HEK293 (cell line): ENCODE data around the gene MYL2.

ENCODE experiments used
- KLF16 ChIP-seq: fragments of 450-650 bp; formaldehyde crosslinking; IDR thresholded peaks from 2 replicates; pipeline ENCODE4 v1.5.1; 2017; ENCODE audit warnings: missing biosample characterization, missing genetic modification characterization
- PRDM1 ChIP-seq: fragments of 450-650 bp; formaldehyde crosslinking; IDR thresholded peaks from 2 replicates; pipeline ENCODE4; 2016; ENCODE audit warnings: missing biosample characterization, missing genetic modification characterization
- REST ChIP-seq: fragments of 450-650 bp; formaldehyde crosslinking; IDR thresholded peaks from 2 replicates; pipeline ENCODE4 v1.5.1; 2016; ENCODE audit warnings: missing biosample characterization, missing genetic modification characterization
- TCF7L2 ChIP-seq: IDR thresholded peaks from 2 replicates; pipeline ENCODE4 v1.6.1; 2011; ENCODE audit warnings: low read depth, mild to moderate bottlenecking, inconsistent platforms, low read length, moderate library complexity, borderline replicate concordance
- ZBTB21 ChIP-seq: fragments of 450-650 bp; formaldehyde crosslinking; IDR thresholded peaks from 2 replicates; pipeline ENCODE4 v1.5.1; 2017; ENCODE audit warnings: missing biosample characterization, missing genetic modification characterization
- ZBTB26 ChIP-seq: fragments of 450-650 bp; formaldehyde crosslinking; optimal IDR thresholded peaks from 2 replicates; pipeline ENCODE3; 2016; ENCODE audit warnings: missing biosample characterization, mild to moderate bottlenecking, missing genetic modification characterization
- ZBTB7A ChIP-seq: fragments of 450-650 bp; formaldehyde crosslinking; IDR thresholded peaks from 2 replicates; pipeline ENCODE4 v1.5.1; 2016; ENCODE audit warnings: low read depth, missing biosample characterization, missing genetic modification characterization
- ZNF133 ChIP-seq: fragments of 450-650 bp; formaldehyde crosslinking; IDR thresholded peaks from 2 replicates; pipeline ENCODE4 v1.5.1; 2016; ENCODE audit warnings: missing biosample characterization, missing genetic modification characterization
- ZNF341 ChIP-seq: fragments of 450-650 bp; formaldehyde crosslinking; IDR thresholded peaks from 2 replicates; pipeline ENCODE4; 2016; ENCODE audit warnings: low read depth, missing biosample characterization, missing genetic modification characterization
- TF ChIP-seq, protein P1 (sequence below): fragments of 450-650 bp; formaldehyde crosslinking; IDR thresholded peaks from 2 replicates; pipeline ENCODE4 v1.5.1; 2016; ENCODE audit warnings: missing biosample characterization, missing genetic modification characterization
- TF ChIP-seq, protein P2 (sequence below): sonication (generic); formaldehyde crosslinking; IDR thresholded peaks from 2 replicates; pipeline ENCODE4 v1.8.1; 2022; ENCODE audit warnings: mild to moderate bottlenecking, moderate library complexity, missing genetic modification reagents
- TF ChIP-seq, protein P3 (sequence below): fragments of 450-650 bp; formaldehyde crosslinking; IDR thresholded peaks from 2 replicates; pipeline ENCODE4 v1.5.1; 2016; ENCODE audit warnings: missing biosample characterization, missing genetic modification characterization

DNA sequence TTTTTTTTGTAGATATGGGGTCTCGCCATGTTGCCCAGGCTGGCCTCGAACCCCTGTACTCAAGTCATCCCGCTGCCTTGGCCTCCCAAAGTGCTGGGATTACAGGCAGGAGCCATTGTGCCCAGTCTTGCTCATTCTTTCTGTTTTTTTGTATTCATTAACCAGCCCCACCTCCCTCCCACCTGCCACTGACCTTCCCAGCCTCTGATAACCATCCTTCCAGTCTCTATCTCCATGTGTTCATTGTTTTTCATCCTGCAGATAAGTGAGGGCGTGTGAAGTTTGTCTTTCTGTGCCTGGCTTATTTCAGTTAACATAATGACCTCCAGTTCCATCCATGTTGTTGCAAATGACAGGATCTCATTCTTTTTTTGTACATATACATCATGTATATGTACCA lies 19.0 kb downstream of the MYL2 start:
- TF ChIP-seq, protein P1, sequence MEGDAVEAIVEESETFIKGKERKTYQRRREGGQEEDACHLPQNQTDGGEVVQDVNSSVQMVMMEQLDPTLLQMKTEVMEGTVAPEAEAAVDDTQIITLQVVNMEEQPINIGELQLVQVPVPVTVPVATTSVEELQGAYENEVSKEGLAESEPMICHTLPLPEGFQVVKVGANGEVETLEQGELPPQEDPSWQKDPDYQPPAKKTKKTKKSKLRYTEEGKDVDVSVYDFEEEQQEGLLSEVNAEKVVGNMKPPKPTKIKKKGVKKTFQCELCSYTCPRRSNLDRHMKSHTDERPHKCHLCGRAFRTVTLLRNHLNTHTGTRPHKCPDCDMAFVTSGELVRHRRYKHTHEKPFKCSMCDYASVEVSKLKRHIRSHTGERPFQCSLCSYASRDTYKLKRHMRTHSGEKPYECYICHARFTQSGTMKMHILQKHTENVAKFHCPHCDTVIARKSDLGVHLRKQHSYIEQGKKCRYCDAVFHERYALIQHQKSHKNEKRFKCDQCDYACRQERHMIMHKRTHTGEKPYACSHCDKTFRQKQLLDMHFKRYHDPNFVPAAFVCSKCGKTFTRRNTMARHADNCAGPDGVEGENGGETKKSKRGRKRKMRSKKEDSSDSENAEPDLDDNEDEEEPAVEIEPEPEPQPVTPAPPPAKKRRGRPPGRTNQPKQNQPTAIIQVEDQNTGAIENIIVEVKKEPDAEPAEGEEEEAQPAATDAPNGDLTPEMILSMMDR (tag by site-specific recombination) = no peak
- TF ChIP-seq ZNF341 (tag by site-specific recombination) (no peak), PRDM1 (no peak), ZBTB7A (tag by site-specific recombination) (no peak), REST (tag by site-specific recombination) (no peak), ZNF133 (tag by site-specific recombination) (no peak), ZBTB21 (tag by site-specific recombination) (no peak), TCF7L2 (no peak), ZBTB26 (tag by site-specific recombination) (no peak), KLF16 (tag by site-specific recombination) (no peak)
- TF ChIP-seq, protein P2, sequence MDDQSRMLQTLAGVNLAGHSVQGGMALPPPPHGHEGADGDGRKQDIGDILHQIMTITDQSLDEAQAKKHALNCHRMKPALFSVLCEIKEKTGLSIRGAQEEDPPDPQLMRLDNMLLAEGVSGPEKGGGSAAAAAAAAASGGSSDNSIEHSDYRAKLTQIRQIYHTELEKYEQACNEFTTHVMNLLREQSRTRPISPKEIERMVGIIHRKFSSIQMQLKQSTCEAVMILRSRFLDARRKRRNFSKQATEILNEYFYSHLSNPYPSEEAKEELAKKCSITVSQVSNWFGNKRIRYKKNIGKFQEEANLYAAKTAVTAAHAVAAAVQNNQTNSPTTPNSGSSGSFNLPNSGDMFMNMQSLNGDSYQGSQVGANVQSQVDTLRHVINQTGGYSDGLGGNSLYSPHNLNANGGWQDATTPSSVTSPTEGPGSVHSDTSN (CRISPR knock-in tag) = no peak
- TF ChIP-seq, protein P3, sequence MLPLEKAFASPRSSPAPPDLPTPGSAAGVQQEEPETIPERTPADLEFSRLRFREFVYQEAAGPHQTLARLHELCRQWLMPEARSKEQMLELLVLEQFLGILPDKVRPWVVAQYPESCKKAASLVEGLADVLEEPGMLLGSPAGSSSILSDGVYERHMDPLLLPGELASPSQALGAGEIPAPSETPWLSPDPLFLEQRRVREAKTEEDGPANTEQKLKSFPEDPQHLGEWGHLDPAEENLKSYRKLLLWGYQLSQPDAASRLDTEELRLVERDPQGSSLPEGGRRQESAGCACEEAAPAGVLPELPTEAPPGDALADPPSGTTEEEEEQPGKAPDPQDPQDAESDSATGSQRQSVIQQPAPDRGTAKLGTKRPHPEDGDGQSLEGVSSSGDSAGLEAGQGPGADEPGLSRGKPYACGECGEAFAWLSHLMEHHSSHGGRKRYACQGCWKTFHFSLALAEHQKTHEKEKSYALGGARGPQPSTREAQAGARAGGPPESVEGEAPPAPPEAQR (tag by site-specific recombination) = no peak
